Left kidney (tissue), 2 donors: ENCODE results near the gene EPHA1. TPM values are rescaled to one million over a fixed set of nuclear protein-coding genes. Genes with fewer than 3 reads are reported as not detected.

Source experiments
- DNase-seq: peaks from one replicate; pipeline ENCODE4 v3.0.0-alpha.2; 2013
- polyA plus RNA-seq: library from polyadenylated mRNA; unstranded; fragments of 120-200 nt; gene quantifications from one replicate; pipeline ENCODE4 v1.2.1, GENCODE V29; 2013; ENCODE audit not compliant: insufficient read length

EPHA1 gene
- polyA plus RNA-seq, 1 donor, result 20.2 TPM

DNA sequence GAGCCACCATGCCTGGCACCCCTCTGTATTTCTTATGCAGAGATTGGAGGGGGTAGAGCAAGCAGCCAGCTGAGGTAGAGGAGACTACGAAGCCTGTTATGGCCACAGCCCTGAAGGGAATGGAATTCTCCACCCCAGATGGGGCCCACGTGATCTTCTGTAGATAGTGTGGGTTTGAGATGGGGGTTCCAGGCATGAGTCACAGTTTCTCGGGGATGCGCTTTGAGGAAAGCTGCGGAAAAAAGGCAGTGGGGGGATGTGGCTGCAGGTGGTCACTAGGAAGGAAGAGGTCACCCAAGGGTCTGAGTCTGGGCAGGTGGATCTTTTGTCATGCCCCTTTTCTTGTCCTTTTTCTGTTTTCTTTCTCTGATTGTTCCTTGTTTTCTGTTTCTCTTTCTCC lies 57.6 kb downstream of the EPHA1 start:
- no peak for DNase-seq

DNA sequence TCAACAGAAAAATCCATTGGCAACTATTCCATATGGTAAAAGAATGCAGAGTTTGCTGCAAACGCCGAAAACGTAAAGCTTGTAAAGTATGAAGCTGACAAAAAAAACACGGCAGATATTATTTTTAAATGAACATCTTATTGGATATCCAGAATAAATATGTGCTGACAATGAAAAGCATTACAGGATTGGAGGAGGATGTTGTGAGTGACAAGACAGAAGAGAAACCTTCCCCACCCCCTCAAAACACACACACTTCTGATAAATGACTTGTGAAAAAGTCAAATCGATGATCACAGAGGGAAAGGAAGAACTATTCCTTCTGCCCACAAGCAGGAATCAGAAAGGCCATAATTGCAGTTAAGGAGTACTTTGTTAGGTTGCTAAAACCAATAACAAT lies 60.7 kb downstream of the EPHA1 start:
- DNase-seq, result no peak

DNA sequence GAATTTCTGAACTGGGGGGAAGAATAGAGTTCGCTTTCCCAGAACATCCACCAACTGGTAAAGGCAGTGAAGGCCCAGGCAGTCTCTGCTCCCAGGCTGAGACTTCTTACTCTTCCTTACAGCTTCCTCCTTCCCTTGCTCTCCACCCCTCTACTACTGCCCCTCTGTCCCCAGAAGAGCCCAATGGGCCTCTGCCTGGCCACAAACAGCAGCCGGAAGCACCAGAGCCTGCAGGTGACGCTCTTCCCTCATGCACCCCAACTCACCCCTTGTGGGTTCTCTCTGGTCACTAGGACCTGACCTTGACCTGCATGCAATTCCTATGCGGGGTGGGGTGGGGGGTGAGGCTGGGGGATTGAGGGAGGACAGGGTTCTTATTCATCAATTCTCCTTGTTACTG lies 62.6 kb downstream of the EPHA1 start:
- DNase-seq, result no peak

GRCh38 chr7:143345428-143345900 lies 63.2 kb downstream of the EPHA1 start:
- peak; percentile 59 for DNase-seq

GRCh38 chr7:143343596-143343995 lies 65.1 kb downstream of the EPHA1 start:
- no peak for DNase-seq

GRCh38 chr7:143341842-143342241 lies 66.8 kb downstream of the EPHA1 start:
- no peak for DNase-seq

Other genes starting within 250 kb of the EPHA1 start
- not detected for gene TAS2R39, start 225.4 kb downstream of the EPHA1 start, polyA plus RNA-seq
- not detected for gene TAS2R40, start 186.8 kb downstream of the EPHA1 start, polyA plus RNA-seq
- gene GSTK1, start 145.4 kb downstream of the EPHA1 start, polyA plus RNA-seq, result 199 TPM
- gene TMEM139, start 123.9 kb downstream of the EPHA1 start, polyA plus RNA-seq, result 55.7 TPM
- 69.9 TPM for gene CASP2, start 120.5 kb downstream of the EPHA1 start, polyA plus RNA-seq
- gene CLCN1, start 92.7 kb downstream of the EPHA1 start, polyA plus RNA-seq, result 0.35 TPM
- gene FAM131B, start 46.1 kb downstream of the EPHA1 start, polyA plus RNA-seq, result 2.1 TPM
- 63.9 TPM for gene ZYX, start 27.5 kb downstream of the EPHA1 start, polyA plus RNA-seq
- gene TAS2R60, start 34.6 kb upstream of the EPHA1 start, polyA plus RNA-seq, result not detected
- not detected for gene TAS2R41, start 69.0 kb upstream of the EPHA1 start, polyA plus RNA-seq
- gene CTAGE15, start 162.9 kb upstream of the EPHA1 start, polyA plus RNA-seq, result 0.73 TPM
- 3.3 TPM for gene TCAF2, start 212.1 kb upstream of the EPHA1 start, polyA plus RNA-seq